ENCODE results near the gene BCAS1.

DNA sequence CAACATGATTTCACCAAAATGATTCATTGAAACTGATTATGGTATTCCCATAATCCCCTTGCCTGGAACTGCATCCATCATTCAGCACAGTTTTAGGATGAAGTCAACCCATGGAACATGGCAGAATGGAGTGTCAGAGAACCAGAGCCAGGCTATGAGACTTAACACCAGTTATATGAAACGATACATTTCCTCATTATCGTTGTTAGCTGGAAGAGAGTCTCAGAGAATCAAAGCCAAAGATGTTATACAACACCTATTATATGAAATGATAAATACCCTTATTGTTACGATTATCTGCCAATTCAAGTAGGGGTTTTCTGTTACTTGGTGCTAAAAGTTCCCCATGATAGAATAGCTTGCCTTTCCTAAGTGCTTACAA lies 131.2 kb downstream of the BCAS1 start:
- TF ChIP-seq, protein P1, sequence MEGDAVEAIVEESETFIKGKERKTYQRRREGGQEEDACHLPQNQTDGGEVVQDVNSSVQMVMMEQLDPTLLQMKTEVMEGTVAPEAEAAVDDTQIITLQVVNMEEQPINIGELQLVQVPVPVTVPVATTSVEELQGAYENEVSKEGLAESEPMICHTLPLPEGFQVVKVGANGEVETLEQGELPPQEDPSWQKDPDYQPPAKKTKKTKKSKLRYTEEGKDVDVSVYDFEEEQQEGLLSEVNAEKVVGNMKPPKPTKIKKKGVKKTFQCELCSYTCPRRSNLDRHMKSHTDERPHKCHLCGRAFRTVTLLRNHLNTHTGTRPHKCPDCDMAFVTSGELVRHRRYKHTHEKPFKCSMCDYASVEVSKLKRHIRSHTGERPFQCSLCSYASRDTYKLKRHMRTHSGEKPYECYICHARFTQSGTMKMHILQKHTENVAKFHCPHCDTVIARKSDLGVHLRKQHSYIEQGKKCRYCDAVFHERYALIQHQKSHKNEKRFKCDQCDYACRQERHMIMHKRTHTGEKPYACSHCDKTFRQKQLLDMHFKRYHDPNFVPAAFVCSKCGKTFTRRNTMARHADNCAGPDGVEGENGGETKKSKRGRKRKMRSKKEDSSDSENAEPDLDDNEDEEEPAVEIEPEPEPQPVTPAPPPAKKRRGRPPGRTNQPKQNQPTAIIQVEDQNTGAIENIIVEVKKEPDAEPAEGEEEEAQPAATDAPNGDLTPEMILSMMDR (IDR thresholded peaks at IDR 0.05): no peak
- TF ChIP-seq EZH2 (IDR thresholded peaks at IDR 0.05; ENCODE audit: borderline replicate concordance, insufficient read depth, low read depth, low read length, poor library complexity, severe bottlenecking): no peak

Data from B cell (primary cell).